Tibial nerve (tissue), 4 donors: ENCODE results near the gene CARMIL1.

Experiments used
- EP300 ChIP-seq, 2 donors: sonication (generic); formaldehyde crosslinking; IDR thresholded peaks; one replicate each; pipeline ENCODE4 v1.6.1; 2017; ENCODE audit warnings: antibody characterized with exemption in 2 of 2, mild to moderate bottlenecking in 1 of 2
- POLR2A ChIP-seq, 2 donors: fragments of 450-650 bp; IDR thresholded peaks; one replicate each; pipeline ENCODE4 v1.6.1; 2017; ENCODE audit warnings: antibody characterized with exemption in 2 of 2, mild to moderate bottlenecking in 2 of 2, moderate library complexity in 2 of 2
- TF ChIP-seq, protein P1 (sequence below), 5 experiments: fragments of 200-600 bp in 3 of 5; fragments of 450-650 bp in 2 of 5; sonication (generic) in 3 of 5; IDR thresholded peaks; one replicate each; pipeline ENCODE4 v1.5.1; 2016 to 2019; ENCODE audit warnings: antibody characterized with exemption in 5 of 5, mild to moderate bottlenecking in 3 of 5, moderate library complexity in 2 of 5

DNA sequence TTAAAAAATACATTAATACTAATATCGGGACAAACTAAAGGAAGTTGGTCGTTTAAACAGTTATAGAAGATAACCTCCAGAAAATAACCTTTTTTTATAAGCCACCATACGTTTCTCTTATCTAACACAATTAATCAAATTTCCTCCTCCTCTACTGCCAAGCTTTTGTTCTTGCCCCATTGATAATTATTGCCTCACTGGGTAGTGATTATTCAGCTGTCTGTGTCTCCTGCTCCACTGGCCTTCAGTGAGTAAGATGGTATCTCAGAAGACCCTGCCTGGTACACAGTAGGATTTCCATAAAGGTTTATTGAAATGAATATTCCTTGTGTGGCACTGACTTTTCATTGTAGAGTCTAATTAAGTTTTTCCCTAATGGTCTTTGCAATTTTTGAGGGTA lies 207.4 kb downstream of the CARMIL1 start:
- TF ChIP-seq, protein P1, sequence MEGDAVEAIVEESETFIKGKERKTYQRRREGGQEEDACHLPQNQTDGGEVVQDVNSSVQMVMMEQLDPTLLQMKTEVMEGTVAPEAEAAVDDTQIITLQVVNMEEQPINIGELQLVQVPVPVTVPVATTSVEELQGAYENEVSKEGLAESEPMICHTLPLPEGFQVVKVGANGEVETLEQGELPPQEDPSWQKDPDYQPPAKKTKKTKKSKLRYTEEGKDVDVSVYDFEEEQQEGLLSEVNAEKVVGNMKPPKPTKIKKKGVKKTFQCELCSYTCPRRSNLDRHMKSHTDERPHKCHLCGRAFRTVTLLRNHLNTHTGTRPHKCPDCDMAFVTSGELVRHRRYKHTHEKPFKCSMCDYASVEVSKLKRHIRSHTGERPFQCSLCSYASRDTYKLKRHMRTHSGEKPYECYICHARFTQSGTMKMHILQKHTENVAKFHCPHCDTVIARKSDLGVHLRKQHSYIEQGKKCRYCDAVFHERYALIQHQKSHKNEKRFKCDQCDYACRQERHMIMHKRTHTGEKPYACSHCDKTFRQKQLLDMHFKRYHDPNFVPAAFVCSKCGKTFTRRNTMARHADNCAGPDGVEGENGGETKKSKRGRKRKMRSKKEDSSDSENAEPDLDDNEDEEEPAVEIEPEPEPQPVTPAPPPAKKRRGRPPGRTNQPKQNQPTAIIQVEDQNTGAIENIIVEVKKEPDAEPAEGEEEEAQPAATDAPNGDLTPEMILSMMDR (IDR thresholded peaks at IDR 0.05), result no peak
- TF ChIP-seq POLR2A (IDR thresholded peaks at IDR 0.05) (no peak), EP300 (IDR thresholded peaks at IDR 0.05) (no peak)
